IMR-90 (cell line): ENCODE results near the gene DNAH3. TPM values are rescaled to one million over a fixed set of nuclear protein-coding genes. Genes with fewer than 3 reads are reported as not detected.

ENCODE experiments used
- ATAC-seq: fragments of 200-7000 bp; cut with Tn5 transposase; 2 replicates; pipeline ENCODE4 v1.9.1; 2020; ENCODE audit warnings: low read depth, mild to moderate bottlenecking, moderate library complexity
- BruUV-seq: library from RNA; stranded (reverse); fragments of 400-500 nt; replicated peaks from 2 replicates; lab custom pipeline; 2021; lab: Mats Ljungman, UMichigan
- CTCF ChIA-PET: fragments of 300-600 bp; formaldehyde crosslinking; extraction: SDS; loops from one replicate; lab custom pipeline; 2021; ENCODE audit warnings: antibody characterized with exemption; lab: Yijun Ruan, JAX
- POLR2A ChIA-PET: fragments of 300-600 bp; sonication (Branson Sonifier 250); formaldehyde crosslinking; loops from one replicate; lab custom pipeline; 2022; ENCODE audit warnings: antibody characterized with exemption; ENCODE audit not compliant: unreplicated experiment; lab: Charles Lee
- DNase-seq: peaks from one replicate; pipeline ENCODE4 v3.0.0; 2013
- H2AFZ ChIP-seq: replicated peaks from 2 replicates; pipeline ENCODE3; 2013; ENCODE audit warnings: low read length, mild to moderate bottlenecking; ENCODE audit not compliant: poor library complexity
- H2AK5ac ChIP-seq: 2 replicates; pipeline ENCODE4 v1.6.1; 2013; ENCODE audit warnings: low read depth, low read length, inconsistent platforms
- H2AK9ac ChIP-seq: replicated peaks from 2 replicates; pipeline ENCODE3; 2013; ENCODE audit warnings: mild to moderate bottlenecking, low read depth, low read length, moderate library complexity; ENCODE audit not compliant: poor library complexity
- H2BK120ac ChIP-seq: 2 replicates; pipeline ENCODE4 v1.6.1; 2013; ENCODE audit warnings: low read depth, low read length, inconsistent platforms
- H2BK15ac ChIP-seq: 3 replicates; pipeline ENCODE4 v1.6.1; 2013; ENCODE audit warnings: low read depth, low read length, inconsistent platforms
- H2BK20ac ChIP-seq: 2 replicates; pipeline ENCODE4 v1.6.1; 2013; ENCODE audit warnings: low read depth, mild to moderate bottlenecking, inconsistent platforms, low read length, moderate library complexity
- H2BK5ac ChIP-seq: 2 replicates; pipeline ENCODE4 v1.6.1; 2013; ENCODE audit warnings: mild to moderate bottlenecking, low read depth, low read length, inconsistent platforms; ENCODE audit not compliant: poor library complexity, severe bottlenecking
- H3K14ac ChIP-seq: replicated peaks from 2 replicates; pipeline ENCODE4 v1.6.1; 2013; ENCODE audit warnings: low read depth, low read length, inconsistent platforms
- H3K18ac ChIP-seq: 2 replicates; pipeline ENCODE4 v1.6.1; 2013; ENCODE audit warnings: low read depth, low read length, control low read depth
- H3K23ac ChIP-seq: 2 replicates; pipeline ENCODE4 v1.6.1; 2013; ENCODE audit warnings: low read depth, low read length, inconsistent platforms
- H3K27ac ChIP-seq: 2 replicates; pipeline ENCODE4 v1.5.1; 2013; ENCODE audit warnings: mild to moderate bottlenecking, control low read depth, low read length; ENCODE audit not compliant: insufficient read depth
- H3K27me3 ChIP-seq: 2 replicates; pipeline ENCODE4 v1.6.1; 2013; ENCODE audit warnings: low read length; ENCODE audit not compliant: control insufficient read depth, insufficient read depth
- H3K36me3 ChIP-seq: 2 replicates; pipeline ENCODE4 v1.6.1; 2013; ENCODE audit warnings: low read length, mixed read lengths; ENCODE audit not compliant: control insufficient read depth, insufficient read depth
- H3K4ac ChIP-seq: 2 replicates; pipeline ENCODE4 v1.6.1; 2013; ENCODE audit warnings: low read depth, low read length, inconsistent platforms
- H3K4me1 ChIP-seq: 2 replicates; pipeline ENCODE4 v1.6.1; 2013; ENCODE audit warnings: low read length, mixed read lengths; ENCODE audit not compliant: control insufficient read depth, insufficient read depth
- H3K4me2 ChIP-seq: 2 replicates; pipeline ENCODE4 v1.6.1; 2013; ENCODE audit warnings: low read depth, mild to moderate bottlenecking, control low read depth, low read length, moderate library complexity
- H3K4me3 ChIP-seq: 2 replicates; pipeline ENCODE4 v1.5.1; 2013; ENCODE audit warnings: low read depth, mild to moderate bottlenecking, control low read depth, low read length, moderate library complexity; ENCODE audit not compliant: insufficient read depth
- H3K56ac ChIP-seq: 2 replicates; pipeline ENCODE4 v1.6.1; 2013; ENCODE audit warnings: low read length, inconsistent platforms; ENCODE audit not compliant: insufficient read depth; ENCODE audit errors: extremely low read depth
- H3K79me1 ChIP-seq, 2 experiments: 2 replicates each; pipeline ENCODE4 v1.6.1; 2013; ENCODE audit warnings: low read length in 2 of 2, inconsistent platforms in 1 of 2, low read depth in 1 of 2
- H3K9ac ChIP-seq: 2 replicates; pipeline ENCODE4 v1.6.1; 2013; ENCODE audit warnings: low read depth, low read length, control low read depth
- H3K9me1 ChIP-seq: 2 replicates; pipeline ENCODE4 v1.6.1; 2013; ENCODE audit warnings: low read length, inconsistent platforms; ENCODE audit not compliant: insufficient read depth
- H3K9me3 ChIP-seq: 2 replicates; pipeline ENCODE4 v1.6.1; 2013; ENCODE audit warnings: low read length; ENCODE audit not compliant: control insufficient read depth, insufficient read depth
- H4K20me1 ChIP-seq: 2 replicates; pipeline ENCODE4 v1.6.1; 2013; ENCODE audit warnings: low read length, inconsistent platforms; ENCODE audit not compliant: insufficient read depth
- H4K5ac ChIP-seq: 2 replicates; pipeline ENCODE4 v1.6.1; 2013; ENCODE audit warnings: mild to moderate bottlenecking, low read depth, low read length, control low read depth
- H4K8ac ChIP-seq, 2 experiments: 2 replicates each; pipeline ENCODE4 v1.6.1; 2013; ENCODE audit warnings: low read depth in 2 of 2, low read length in 2 of 2, control low read depth in 1 of 2, inconsistent platforms in 1 of 2
- H4K91ac ChIP-seq: 2 replicates; pipeline ENCODE4 v1.6.1; 2013; ENCODE audit warnings: low read depth, low read length, inconsistent platforms; ENCODE audit not compliant: insufficient read depth
- BHLHE40 ChIP-seq: fragments of 150-350 bp; IDR thresholded peaks from 2 replicates; pipeline ENCODE4 v1.6.1; 2016; ENCODE audit warnings: mild to moderate bottlenecking, low read depth, low read length
- CEBPB ChIP-seq: IDR thresholded peaks from 2 replicates; pipeline ENCODE4 v1.6.1; 2012; ENCODE audit warnings: low read depth, low read length, improper control_type of control experiment
- CHD1 ChIP-seq: IDR thresholded peaks from 2 replicates; pipeline ENCODE4 v1.6.1; 2012; ENCODE audit warnings: low read depth, low read length, improper control_type of control experiment
- FOS ChIP-seq: fragments of 150-350 bp; IDR thresholded peaks from 2 replicates; pipeline ENCODE4 v1.6.1; 2016; ENCODE audit warnings: low read depth, low read length
- MAFK ChIP-seq: IDR thresholded peaks from 2 replicates; pipeline ENCODE4 v1.6.1; 2012; ENCODE audit warnings: low read depth, low read length, improper control_type of control experiment
- MAZ ChIP-seq: IDR thresholded peaks from 2 replicates; pipeline ENCODE4 v1.6.1; 2012; ENCODE audit warnings: low read depth, mild to moderate bottlenecking, low read length, improper control_type of control experiment, moderate library complexity, borderline replicate concordance
- MXI1 ChIP-seq: IDR thresholded peaks from 2 replicates; pipeline ENCODE4 v1.6.1; 2012; ENCODE audit warnings: low read depth, mild to moderate bottlenecking, low read length, moderate library complexity, borderline replicate concordance
- NFE2L2 ChIP-seq: fragments of 150-350 bp; IDR thresholded peaks from 2 replicates; pipeline ENCODE4 v1.6.1; 2016; ENCODE audit warnings: low read depth, mild to moderate bottlenecking, low read length
- POLR2A ChIP-seq: IDR thresholded peaks from 2 replicates; pipeline ENCODE4 v1.6.1; 2012; ENCODE audit warnings: mild to moderate bottlenecking, low read depth, low read length
- RAD21 ChIP-seq: IDR thresholded peaks from 2 replicates; pipeline ENCODE4 v1.6.1; 2012; ENCODE audit warnings: low read length, improper control_type of control experiment
- RCOR1 ChIP-seq: IDR thresholded peaks from 2 replicates; pipeline ENCODE4 v1.6.1; 2012; ENCODE audit warnings: mild to moderate bottlenecking, low read length, improper control_type of control experiment; ENCODE audit not compliant: insufficient replicate concordance
- RFX5 ChIP-seq: IDR thresholded peaks from 2 replicates; pipeline ENCODE4 v1.8.0; 2012; ENCODE audit warnings: low read depth, mild to moderate bottlenecking, low read length, moderate library complexity
- SMC3 ChIP-seq: fragments of 150-350 bp; IDR thresholded peaks from 2 replicates; pipeline ENCODE4 v1.6.1; 2016; ENCODE audit warnings: low read depth, mild to moderate bottlenecking, antibody characterized with exemption, low read length, moderate library complexity
- WGBS, 2 experiments: methylation state at CpG; one replicate each; pipeline versions ENCODE4 v1.1.5 to v1.1.7; 2013; ENCODE audit warnings: missing lambda C conversion rate in 2 of 2; ENCODE audit not compliant: insufficient read length in 1 of 2; ENCODE audit errors: extremely low coverage in 2 of 2; 5-methylcytosine and 5-hydroxymethylcytosine counted together
- dilution Hi-C: fragments of 300-500 bp; cut with HindIII; formaldehyde crosslinking; loops from one replicate; pipeline ENCODE4 v1.14.3; 2018; ENCODE audit warnings: low sequenced_read_pairs; ENCODE audit not compliant: unreplicated experiment
- in situ Hi-C: fragments of 300-500 bp; cut with MboI; formaldehyde crosslinking; loops from 3 replicates; pipeline ENCODE4 v1.14.3; 2019; ENCODE audit warnings: low sequenced_read_pairs, inconsistent platforms, mixed read lengths
- intact Hi-C: fragments of 100-400 bp; cut with micrococcal nuclease; formaldehyde crosslinking; loops from 2 replicates; pipeline ENCODE4 v1.10.0; 2022
- polyA plus RNA-seq, 3 experiments: library from polyadenylated mRNA; depleted of rRNA; stranded (reverse); fragments of >200 nt; gene quantifications; 2 replicates each; pipeline ENCODE4 v1.2.3, GENCODE V29; 2012; ENCODE audit warnings: low replicate concordance in 1 of 3
- total RNA-seq: library from RNA; depleted of rRNA; stranded (reverse); fragments of >200 nt; gene quantifications from 2 replicates; pipeline ENCODE4 v1.2.3, GENCODE V29; 2012
- TF ChIP-seq, protein P1 (sequence below): fragments of 150-350 bp; IDR thresholded peaks from 2 replicates; pipeline ENCODE4 v1.6.1; 2017; ENCODE audit warnings: mild to moderate bottlenecking, antibody characterized with exemption, low read length, low read depth
- TF ChIP-seq, protein P2 (sequence below): conservative IDR thresholded peaks from 2 replicates; pipeline ENCODE4 v1.5.1; 2012; ENCODE audit warnings: mild to moderate bottlenecking, low read depth, low read length, improper control_type of control experiment
- TF ChIP-seq, protein P3 (sequence below): fragments of 150-350 bp; IDR thresholded peaks from 2 replicates; pipeline ENCODE4 v1.6.1; 2016; ENCODE audit warnings: low read depth, mild to moderate bottlenecking, low read length, moderate library complexity, borderline replicate concordance

DNAH3 gene
- total and polyA plus RNA-seq, 2 of the 4 experiments (the other 2 are of a cell fraction): not detected

DNA sequence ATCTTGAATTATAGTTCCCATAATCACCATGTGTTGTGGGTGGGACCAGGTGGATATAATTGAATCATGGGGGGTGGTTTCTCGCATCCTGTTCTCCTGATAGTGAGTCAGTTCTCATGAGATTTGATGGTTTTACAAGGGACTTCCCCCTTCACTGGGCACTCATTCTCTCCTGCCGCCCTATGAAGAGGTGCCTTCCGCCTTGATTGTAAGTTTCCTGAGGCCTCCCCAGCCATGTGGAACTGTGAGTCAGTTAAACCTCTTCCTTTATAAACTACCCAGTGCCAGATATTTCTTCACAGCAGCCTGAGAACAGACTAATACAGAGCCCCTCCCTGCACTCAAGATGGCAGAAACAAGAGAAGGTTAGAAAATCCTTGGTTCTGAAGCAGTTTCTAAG lies 34.2 kb upstream of the DNAH3 start:
- POLR2A ChIA-PET: no interaction called here
- Histone ChIP-seq H4K8ac (no peak overlapping the region), H3K4me2 (no peak overlapping the region), H3K27me3 (no peaks in the 10 kb centered on the region), H3K18ac (no peak overlapping the region), H3K4me3 (no peak overlapping the region), H3K27ac (no peak overlapping the region), H3K9me3 (no peaks in the 10 kb centered on the region; the same call in 1 of the 2 replicates), H3K23ac (no peak overlapping the region), H3K56ac (no peak overlapping the region), H4K20me1 (no peaks in the 10 kb centered on the region), H4K5ac (no peak overlapping the region), H2AFZ (no peak overlapping the region), H3K4me1 (peaks cover 6% of the 10 kb centered on the region), H2BK15ac (no peak overlapping the region), H3K36me3 (peaks cover 17% of the 10 kb centered on the region), H3K9me1 (no peaks in the 10 kb centered on the region), H3K14ac (no peak overlapping the region), H2BK120ac (no peak overlapping the region), H2AK5ac (no peak overlapping the region), H2AK9ac (no peak overlapping the region), H2BK20ac (no peak overlapping the region), H2BK5ac (no peak overlapping the region), H3K79me1 (no peaks in the 10 kb centered on the region), H3K4ac (no peak overlapping the region), H3K9ac (no peak overlapping the region), H4K91ac (no peak overlapping the region)
- BruUV-seq: no TSS peak
- CTCF ChIA-PET: interaction anchor here (2.0 kb wide), 1 partner anchor 116 kb away, joined by 17 read pairs; no protein-coding TSS in a partner anchor
- intact Hi-C loops (no loop called here), in situ Hi-C loops (loop anchor here (5.0 kb wide), 1 partner anchor 112 kb away; no protein-coding TSS in a partner anchor), dilution Hi-C loops (no loop called here)
- DNase-seq (no peak), ATAC-seq (no peak)
- WGBS, 2 experiments: no CpG with 5 or more reads among the region's 3 CpGs
- TF ChIP-seq RAD21 (no peak), MXI1 (no peak), FOS (no peak), RCOR1 (no peak), MAFK (no peak), CHD1 (no peak), SMC3 (no peak), CEBPB (no peak), POLR2A (no peak), RFX5 (no peak), NFE2L2 (no peak), BHLHE40 (no peak), MAZ (no peak)
- TF ChIP-seq, protein P1, sequence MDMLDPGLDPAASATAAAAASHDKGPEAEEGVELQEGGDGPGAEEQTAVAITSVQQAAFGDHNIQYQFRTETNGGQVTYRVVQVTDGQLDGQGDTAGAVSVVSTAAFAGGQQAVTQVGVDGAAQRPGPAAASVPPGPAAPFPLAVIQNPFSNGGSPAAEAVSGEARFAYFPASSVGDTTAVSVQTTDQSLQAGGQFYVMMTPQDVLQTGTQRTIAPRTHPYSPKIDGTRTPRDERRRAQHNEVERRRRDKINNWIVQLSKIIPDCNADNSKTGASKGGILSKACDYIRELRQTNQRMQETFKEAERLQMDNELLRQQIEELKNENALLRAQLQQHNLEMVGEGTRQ: no peak
- TF ChIP-seq, protein P2, sequence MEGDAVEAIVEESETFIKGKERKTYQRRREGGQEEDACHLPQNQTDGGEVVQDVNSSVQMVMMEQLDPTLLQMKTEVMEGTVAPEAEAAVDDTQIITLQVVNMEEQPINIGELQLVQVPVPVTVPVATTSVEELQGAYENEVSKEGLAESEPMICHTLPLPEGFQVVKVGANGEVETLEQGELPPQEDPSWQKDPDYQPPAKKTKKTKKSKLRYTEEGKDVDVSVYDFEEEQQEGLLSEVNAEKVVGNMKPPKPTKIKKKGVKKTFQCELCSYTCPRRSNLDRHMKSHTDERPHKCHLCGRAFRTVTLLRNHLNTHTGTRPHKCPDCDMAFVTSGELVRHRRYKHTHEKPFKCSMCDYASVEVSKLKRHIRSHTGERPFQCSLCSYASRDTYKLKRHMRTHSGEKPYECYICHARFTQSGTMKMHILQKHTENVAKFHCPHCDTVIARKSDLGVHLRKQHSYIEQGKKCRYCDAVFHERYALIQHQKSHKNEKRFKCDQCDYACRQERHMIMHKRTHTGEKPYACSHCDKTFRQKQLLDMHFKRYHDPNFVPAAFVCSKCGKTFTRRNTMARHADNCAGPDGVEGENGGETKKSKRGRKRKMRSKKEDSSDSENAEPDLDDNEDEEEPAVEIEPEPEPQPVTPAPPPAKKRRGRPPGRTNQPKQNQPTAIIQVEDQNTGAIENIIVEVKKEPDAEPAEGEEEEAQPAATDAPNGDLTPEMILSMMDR: no peak
- TF ChIP-seq, protein P3, sequence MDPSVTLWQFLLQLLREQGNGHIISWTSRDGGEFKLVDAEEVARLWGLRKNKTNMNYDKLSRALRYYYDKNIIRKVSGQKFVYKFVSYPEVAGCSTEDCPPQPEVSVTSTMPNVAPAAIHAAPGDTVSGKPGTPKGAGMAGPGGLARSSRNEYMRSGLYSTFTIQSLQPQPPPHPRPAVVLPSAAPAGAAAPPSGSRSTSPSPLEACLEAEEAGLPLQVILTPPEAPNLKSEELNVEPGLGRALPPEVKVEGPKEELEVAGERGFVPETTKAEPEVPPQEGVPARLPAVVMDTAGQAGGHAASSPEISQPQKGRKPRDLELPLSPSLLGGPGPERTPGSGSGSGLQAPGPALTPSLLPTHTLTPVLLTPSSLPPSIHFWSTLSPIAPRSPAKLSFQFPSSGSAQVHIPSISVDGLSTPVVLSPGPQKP: no peak
